HepG2 (cell line): ENCODE data around the gene GFPT2.

ENCODE experiments used
- ATAD3A ChIP-seq: sonication (generic); formaldehyde crosslinking; IDR thresholded peaks from 2 replicates; pipeline ENCODE4 v1.4.0; 2020; ENCODE audit warnings: missing genetic modification reagents
- MAFK ChIP-seq, 2 experiments: IDR thresholded peaks in 1 of 2; conservative IDR thresholded peaks in 1 of 2; 2 replicates each; pipeline ENCODE4 v1.6.1; 2011; ENCODE audit warnings: improper control_type of control experiment in 2 of 2, low read length in 2 of 2
- MEIS2 ChIP-seq: sonication (generic); formaldehyde crosslinking; IDR thresholded peaks from 2 replicates; pipeline ENCODE4 v1.9.0; 2021; ENCODE audit warnings: mild to moderate bottlenecking, missing genetic modification reagents
- MXI1 ChIP-seq: IDR thresholded peaks from 3 replicates; pipeline ENCODE4 v1.6.1; 2012; ENCODE audit warnings: low read depth, low read length, inconsistent platforms, borderline replicate concordance
- POLR2A ChIP-seq, 2 experiments: IDR thresholded peaks; 2 replicates each; pipeline ENCODE4 v1.6.1; 2011; ENCODE audit warnings: low read depth in 2 of 2, low read length in 2 of 2, mild to moderate bottlenecking in 1 of 2, moderate library complexity in 1 of 2; ENCODE audit not compliant: insufficient read depth in 1 of 2
- ZBTB1 ChIP-seq: sonication (generic); formaldehyde crosslinking; IDR thresholded peaks from 2 replicates; pipeline ENCODE4 v1.4.0; 2020; ENCODE audit warnings: missing genetic modification reagents, borderline replicate concordance
- ZNF124 ChIP-seq: sonication (generic); formaldehyde crosslinking; IDR thresholded peaks from 2 replicates; pipeline ENCODE4 v1.4.0; 2020; ENCODE audit warnings: missing genetic modification reagents
- TF ChIP-seq, protein P1 (sequence below): fragments of 450-650 bp; IDR thresholded peaks from 2 replicates; pipeline ENCODE4 v1.6.1; 2016

DNA sequence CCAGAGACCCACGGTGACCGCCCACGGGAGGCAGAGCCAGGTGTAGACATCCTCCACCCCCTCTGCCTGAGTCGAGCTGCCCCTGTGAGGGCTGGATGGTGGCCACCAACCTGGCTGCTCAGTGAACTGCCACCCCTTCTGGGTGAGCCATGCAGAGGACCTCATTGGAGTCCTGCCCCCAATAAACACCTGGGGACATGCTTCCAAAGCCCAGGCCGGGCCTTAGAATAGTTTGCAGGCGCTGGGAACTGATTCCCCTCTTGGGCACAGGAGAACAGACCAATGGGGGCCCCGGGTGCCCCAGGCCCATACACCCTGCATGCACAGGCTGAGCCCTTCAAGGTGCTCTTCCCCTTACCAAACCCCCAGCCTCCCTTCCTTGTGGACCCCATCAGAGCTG lies 38.1 kb upstream of the GFPT2 start:
- no peak for TF ChIP-seq MXI1
- TF ChIP-seq ATAD3A (CRISPR knock-in tag), result no peak
- no peak for TF ChIP-seq POLR2A (IDR thresholded peaks at IDR 0.05; ENCODE audit: insufficient read depth in 1 of 2, low read depth in 2 of 2, low read length in 2 of 2)
- no peak for TF ChIP-seq ZBTB1 (CRISPR knock-in tag)
- TF ChIP-seq MAFK (conservative IDR thresholded peaks at IDR 0.05 in 1 of 2, IDR thresholded peaks at IDR 0.05 in 1 of 2; ENCODE audit: low read length in 2 of 2), result no peak
- TF ChIP-seq MEIS2 (CRISPR knock-in tag), result no peak
- TF ChIP-seq ZNF124 (CRISPR knock-in tag), result no peak
- TF ChIP-seq, protein P1, sequence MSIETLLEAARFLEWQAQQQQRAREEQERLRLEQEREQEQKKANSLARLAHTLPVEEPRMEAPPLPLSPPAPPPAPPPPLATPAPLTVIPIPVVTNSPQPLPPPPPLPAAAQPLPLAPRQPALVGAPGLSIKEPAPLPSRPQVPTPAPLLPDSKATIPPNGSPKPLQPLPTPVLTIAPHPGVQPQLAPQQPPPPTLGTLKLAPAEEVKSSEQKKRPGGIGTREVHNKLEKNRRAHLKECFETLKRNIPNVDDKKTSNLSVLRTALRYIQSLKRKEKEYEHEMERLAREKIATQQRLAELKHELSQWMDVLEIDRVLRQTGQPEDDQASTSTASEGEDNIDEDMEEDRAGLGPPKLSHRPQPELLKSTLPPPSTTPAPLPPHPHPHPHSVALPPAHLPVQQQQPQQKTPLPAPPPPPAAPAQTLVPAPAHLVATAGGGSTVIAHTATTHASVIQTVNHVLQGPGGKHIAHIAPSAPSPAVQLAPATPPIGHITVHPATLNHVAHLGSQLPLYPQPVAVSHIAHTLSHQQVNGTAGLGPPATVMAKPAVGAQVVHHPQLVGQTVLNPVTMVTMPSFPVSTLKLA, result no peak
